Endodermal cell (in vitro differentiated cells): ENCODE measurements around the gene KIAA0930. TPM values are rescaled to one million over a fixed set of nuclear protein-coding genes. Genes with fewer than 3 reads are reported as not detected.

Experiments
- DNase-seq: peaks from one replicate; pipeline ENCODE4 v3.0.0-alpha.2; 2017
- H3K27ac ChIP-seq: 2 replicates; pipeline ENCODE4 v1.5.1; 2013; ENCODE audit warnings: mild to moderate bottlenecking, low read depth, low read length, moderate library complexity
- H3K27me3 ChIP-seq: 2 replicates; pipeline ENCODE4 v1.6.1; 2013; ENCODE audit warnings: mild to moderate bottlenecking, low read length, moderate library complexity; ENCODE audit not compliant: insufficient read depth, control insufficient read depth, poor library complexity, severe bottlenecking
- H3K36me3 ChIP-seq: 2 replicates; pipeline ENCODE4 v1.7.0; 2013; ENCODE audit warnings: mild to moderate bottlenecking, low read length, moderate library complexity; ENCODE audit not compliant: control insufficient read depth, insufficient read depth
- H3K4me1 ChIP-seq: one replicate; pipeline ENCODE4 v1.7.0; 2013; ENCODE audit warnings: low read length; ENCODE audit not compliant: control insufficient read depth, insufficient read depth
- H3K4me3 ChIP-seq: 2 replicates; pipeline ENCODE4 v1.5.1; 2013; ENCODE audit warnings: mild to moderate bottlenecking, low read length, moderate library complexity
- H3K9ac ChIP-seq: 2 replicates; pipeline ENCODE4 v1.6.1; 2013; ENCODE audit warnings: mild to moderate bottlenecking, low read length, moderate library complexity; ENCODE audit not compliant: poor library complexity, severe bottlenecking; ENCODE audit errors: extremely low read depth
- H3K9me3 ChIP-seq: 2 replicates; pipeline ENCODE4 v1.6.1; 2013; ENCODE audit warnings: mild to moderate bottlenecking, low read length, moderate library complexity; ENCODE audit not compliant: control insufficient read depth
- H3K27ac Mint-ChIP-seq: 2 replicates; pipeline ENCODE4 v1.8.0; 2020; ENCODE audit warnings: mixed read lengths
- H3K27me3 Mint-ChIP-seq: 2 replicates; pipeline ENCODE4 v1.8.0; 2021; ENCODE audit warnings: mild to moderate bottlenecking, mixed read lengths; ENCODE audit not compliant: insufficient read depth
- H3K36me3 Mint-ChIP-seq: 2 replicates; pipeline ENCODE4 v1.8.0; 2020; ENCODE audit warnings: low read depth, mixed read lengths
- H3K4me1 Mint-ChIP-seq: 2 replicates; pipeline ENCODE4 v1.8.0; 2020; ENCODE audit warnings: mixed read lengths
- H3K4me3 Mint-ChIP-seq: 2 replicates; pipeline ENCODE4 v1.8.0; 2020; ENCODE audit warnings: mild to moderate bottlenecking, moderate library complexity, mixed read lengths
- H3K9me3 Mint-ChIP-seq: 2 replicates; pipeline ENCODE4 v1.8.0; 2020; ENCODE audit warnings: mild to moderate bottlenecking, mixed read lengths
- CTCF ChIP-seq: fragments of 200-600 bp; sonication (generic); conservative IDR thresholded peaks from 2 replicates; pipeline ENCODE4 v1.5.0; 2021; ENCODE audit warnings: antibody characterized with exemption, mild to moderate bottlenecking
- WGBS, 2 experiments: methylation state at CpG; one replicate each; pipeline versions ENCODE4 v1.1.5 to v1.1.7; 2013; ENCODE audit warnings: missing lambda C conversion rate in 2 of 2, mixed read lengths in 1 of 2; ENCODE audit not compliant: insufficient coverage in 1 of 2, insufficient read length in 1 of 2; 5-methylcytosine and 5-hydroxymethylcytosine counted together
- total RNA-seq, 2 donors: library from RNA; stranded (reverse); fragmentation: NEBNext Ultra II Directional in 1 of 2; extraction: Animal tissue kit (Norgen Biotek cat#: 25700) in 1 of 2; gene quantifications; 2 replicates in 1 of 2; 3 replicates in 1 of 2; pipeline ENCODE4 v1.2.1, GENCODE V29; 2021

The KIAA0930 gene
- total RNA-seq, 2 donors from 2014 or later: 36.2 to 47.8 TPM

DNA sequence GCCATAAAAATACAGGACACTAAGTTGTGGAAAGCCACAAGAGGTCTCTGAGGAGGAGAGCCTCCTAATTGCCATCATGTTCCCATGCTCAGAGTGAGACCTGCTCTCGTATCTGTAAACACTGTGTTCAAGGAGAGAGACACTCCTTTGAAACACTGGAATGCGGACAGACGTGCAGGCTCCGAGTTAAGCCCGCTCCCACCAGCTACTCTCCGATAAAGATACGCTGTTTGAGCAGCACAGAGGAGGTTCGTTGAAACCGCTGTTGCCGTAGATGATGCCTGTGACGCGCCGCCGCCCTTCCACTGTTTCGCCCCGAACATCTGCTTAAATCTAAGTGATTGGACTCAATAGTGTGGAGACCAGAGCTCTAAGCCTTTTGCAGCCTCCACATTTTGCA is 51.9 kb downstream of the KIAA0930 start:
- WGBS, 2 experiments: 92 to 93% methylated on average over 16 of the region's 16 CpGs
- peak overlapping the region; percentile 8 for H3K27ac Mint-ChIP-seq
- no peaks in the 10 kb centered on the region for H3K27me3 ChIP-seq

DNA sequence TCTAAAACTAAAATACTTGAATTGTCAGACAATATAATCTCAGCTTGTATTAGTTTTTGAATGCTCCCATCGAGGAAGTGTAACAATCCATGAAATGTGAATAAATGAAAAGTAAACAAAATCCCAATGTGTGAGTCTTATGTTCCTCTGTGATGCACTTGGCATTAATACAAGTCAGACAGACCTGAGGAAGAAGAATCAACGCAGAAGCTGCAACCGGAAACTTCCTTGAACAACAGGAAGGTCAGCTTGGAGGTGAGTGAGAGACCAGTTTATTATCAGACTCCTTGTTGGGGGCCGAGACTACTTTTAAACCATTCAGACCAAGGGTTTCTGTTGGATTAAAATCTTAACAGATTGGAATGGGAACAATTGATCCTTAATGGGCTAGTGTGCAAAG is 52.8 kb downstream of the KIAA0930 start:
- peaks cover 42% of the 10 kb centered on the region for H3K36me3 ChIP-seq
- Mint-ChIP-seq H3K27me3 (no peaks in the 10 kb centered on the region), H3K4me3 (no peak overlapping the region), H3K27ac (peak overlapping the region; percentile 8), H3K4me1 (peaks cover 8% of the 10 kb centered on the region), H3K9me3 (no peaks in the 10 kb centered on the region), H3K36me3 (peaks cover 39% of the 10 kb centered on the region)
- TF ChIP-seq CTCF: no peak
- WGBS, 2 experiments: 91 to 100% methylated on average over 3 to 4 of the region's 4 CpGs
- H3K4me3 ChIP-seq: no peak overlapping the region
- no peak overlapping the region for H3K9ac ChIP-seq
- no peak for DNase-seq
- no peaks in the 10 kb centered on the region for H3K9me3 ChIP-seq
- H3K27ac ChIP-seq: no peak overlapping the region
- no peaks in the 10 kb centered on the region for H3K27me3 ChIP-seq
- H3K4me1 ChIP-seq: peaks cover 7% of the 10 kb centered on the region

More for the DNA sequence above, 51.9 kb downstream of the KIAA0930 start:
- no peak overlapping the region for H3K9ac ChIP-seq
- peaks cover 33% of the 10 kb centered on the region for H3K36me3 ChIP-seq
- peaks cover 7% of the 10 kb centered on the region for H3K4me1 ChIP-seq
- Mint-ChIP-seq H3K4me3 (no peak overlapping the region), H3K27me3 (no peaks in the 10 kb centered on the region), H3K4me1 (peaks cover 14% of the 10 kb centered on the region), H3K36me3 (peaks cover 30% of the 10 kb centered on the region), H3K9me3 (no peaks in the 10 kb centered on the region)
- H3K4me3 ChIP-seq: no peak overlapping the region
- peak; percentile 41 for DNase-seq
- no peaks in the 10 kb centered on the region for H3K9me3 ChIP-seq
- no peak overlapping the region for H3K27ac ChIP-seq
- TF ChIP-seq CTCF: no peak

GRCh38 chr22:45185718-45186514 is 54.8 kb downstream of the KIAA0930 start:
- Histone ChIP-seq H3K4me3 (no peak overlapping the region), H3K4me1 (no peaks in the 10 kb centered on the region), H3K9me3 (peaks cover 9% of the 10 kb centered on the region), H3K36me3 (peaks cover 57% of the 10 kb centered on the region), H3K27ac (no peak overlapping the region), H3K27me3 (no peaks in the 10 kb centered on the region), H3K9ac (no peak overlapping the region)
- TF ChIP-seq CTCF: no peak
- WGBS, 2 experiments: 96 to 97% methylated on average over 15 to 16 of the region's 16 CpGs
- DNase-seq: peak; percentile 17
- Mint-ChIP-seq H3K4me1 (no peaks in the 10 kb centered on the region), H3K9me3 (no peaks in the 10 kb centered on the region), H3K4me3 (no peak overlapping the region), H3K27ac (no peak overlapping the region), H3K27me3 (no peaks in the 10 kb centered on the region), H3K36me3 (peaks cover 56% of the 10 kb centered on the region)
